ENCODE data around the gene MTF1.
A peak's percentile ranks its signal among the peaks of the same experiment; 100 is the strongest.

MTF1 gene

GRCh38 chr1:37859507-37860345 is at the start of gene MTF1:
Gene MTF1, minus strand, starts transcription at chr1:37859592. Its CDS starts 1,934 bp downstream, at chr1:37857658.
- no peaks in the 10 kb centered on the region for H3K4me1 ChIP-seq (ENCODE audit: control insufficient read depth, insufficient read depth, low read length)
- H3K4me3 ChIP-seq (ENCODE audit: low read depth, low read length): peak within 1 kb of the TSS; percentile 100
- POLR2A ChIA-PET: interaction anchor here (0.6 to 1.9 kb wide), 18 partner anchors 9 to 317 kb away, joined by 3 to 26 read pairs (median 4); partner anchors contain the start of genes C1orf122, CDCA8, INPP5B and YRDC
- no peaks in the 10 kb centered on the region for H3K9me3 ChIP-seq (ENCODE audit: control insufficient read depth, insufficient read depth, low read depth, low read length)
- H3K36me3 ChIP-seq (ENCODE audit: control insufficient read depth in 2 of 2, insufficient read depth in 1 of 2, low read length in 2 of 2): peaks cover 4 to 52% of the 10 kb centered on the region in 2 experiments
- peak within 1 kb of the TSS; percentile 47; the same call in 1 of the 2 replicates for H3K27ac ChIP-seq (ENCODE audit: extremely low read depth, low read depth, low read length)
- CTCF ChIA-PET: interaction anchor here (0.6 to 3.2 kb wide), 58 partner anchors 9 to 1677 kb away, joined by 3 to 17 read pairs (median 4); partner anchors contain the start of genes C1orf122, CDCA8 and SF3A3
- TF ChIP-seq ZNF48 (tag by site-specific recombination; IDR thresholded peaks at IDR 0.05): no peak
- peak; percentile 65; the same call in 1 of the 2 replicates for TF ChIP-seq KLF9 (tag by site-specific recombination; IDR thresholded peaks at IDR 0.05; ENCODE audit: low read depth)
- 0 out of 2 replicates have a peak, but pooled peaks have one; percentile 29 for TF ChIP-seq ZNF292 (tag by site-specific recombination; IDR thresholded peaks at IDR 0.05; ENCODE audit: borderline replicate concordance, low read depth)
- no peak for TF ChIP-seq ZNF140 (tag by site-specific recombination; IDR thresholded peaks at IDR 0.05)
- TF ChIP-seq SP7 (tag by site-specific recombination; IDR thresholded peaks at IDR 0.05): peak; percentile 68
- no peak for TF ChIP-seq ZNF433 (tag by site-specific recombination; IDR thresholded peaks at IDR 0.05; ENCODE audit: low read depth)
- TF ChIP-seq ZBTB44 (tag by site-specific recombination; IDR thresholded peaks at IDR 0.05): no peak
- peak; percentile 87 for TF ChIP-seq ZEB2 (tag by site-specific recombination; IDR thresholded peaks at IDR 0.05)
- TF ChIP-seq OVOL3 (tag by site-specific recombination; IDR thresholded peaks at IDR 0.05): 0 out of 2 replicates have a peak, but pooled peaks have one; percentile 25
- TF ChIP-seq TSHZ1 (tag by site-specific recombination; IDR thresholded peaks at IDR 0.05; ENCODE audit: borderline replicate concordance): no peak
- TF ChIP-seq ZSCAN5A (tag by site-specific recombination; IDR thresholded peaks at IDR 0.05): peak; percentile 17; the same call in 1 of the 2 replicates
- peak; percentile 96 for TF ChIP-seq PATZ1 (tag by site-specific recombination; IDR thresholded peaks at IDR 0.05)
- peak; percentile 93 for TF ChIP-seq KLF10 (tag by site-specific recombination; IDR thresholded peaks at IDR 0.05)
- no peak for TF ChIP-seq ZNF248 (tag by site-specific recombination; IDR thresholded peaks at IDR 0.05)
- TF ChIP-seq ZBTB48 (tag by site-specific recombination; IDR thresholded peaks at IDR 0.05): peak; percentile 76; the same call in 1 of the 2 replicates
- TF ChIP-seq ZNF791 (tag by site-specific recombination; IDR thresholded peaks at IDR 0.05): no peak
- TF ChIP-seq ZNF184 (tag by site-specific recombination; IDR thresholded peaks at IDR 0.05): no peak
- no peak for TF ChIP-seq MYNN (tag by site-specific recombination; IDR thresholded peaks at IDR 0.05; ENCODE audit: borderline replicate concordance)
- no peak for TF ChIP-seq ZNF548 (tag by site-specific recombination; IDR thresholded peaks at IDR 0.05)
- TF ChIP-seq BCL11A (tag by site-specific recombination; IDR thresholded peaks at IDR 0.05; ENCODE audit: low read depth): no peak
- TF ChIP-seq ZNF26 (tag by site-specific recombination; IDR thresholded peaks at IDR 0.05): no peak
- peak; percentile 99 for TF ChIP-seq SP2 (tag by site-specific recombination; IDR thresholded peaks at IDR 0.05)
- peak; percentile 73 for TF ChIP-seq ZNF777 (tag by site-specific recombination; IDR thresholded peaks at IDR 0.05; ENCODE audit: borderline replicate concordance)
- no peak for TF ChIP-seq ZNF112 (tag by site-specific recombination; IDR thresholded peaks at IDR 0.05)
- peak; percentile 73 for TF ChIP-seq ZNF654 (tag by site-specific recombination; IDR thresholded peaks at IDR 0.05; ENCODE audit: low read depth)
- TF ChIP-seq GLI4 (tag by site-specific recombination; IDR thresholded peaks at IDR 0.05): no peak
- no peak for TF ChIP-seq ZNF266 (tag by site-specific recombination; IDR thresholded peaks at IDR 0.05; ENCODE audit: low read depth)
